GM19025 (cell line): ENCODE measurements around the gene CFAP54.

Source experiments
- ATAC-seq: cut with Tn5 transposase; IDR thresholded peaks from one replicate; pipeline ENCODE4 v1.9.1; 2021; ENCODE audit warnings: mild to moderate bottlenecking, low read depth, moderate library complexity; ENCODE audit not compliant: unreplicated experiment

CFAP54 gene

DNA sequence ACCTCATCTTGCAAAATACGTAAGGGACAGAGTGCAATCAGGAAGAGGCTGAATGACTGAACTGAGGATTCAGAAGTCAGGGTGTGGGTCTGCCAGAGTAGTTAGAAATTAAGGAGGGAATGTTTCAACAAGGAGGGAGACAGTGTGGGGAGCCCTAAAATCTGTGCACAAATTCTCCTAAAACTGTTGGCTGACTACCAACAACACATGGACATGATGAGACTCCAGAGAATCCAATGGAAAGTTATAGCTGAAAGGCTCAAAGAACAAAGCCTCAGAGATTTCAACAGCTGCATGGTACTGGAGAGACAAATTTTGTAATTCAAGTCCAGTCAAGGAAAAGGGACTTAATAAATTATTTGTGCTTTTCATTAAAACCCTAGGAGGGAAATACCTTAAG, 381.6 kb downstream of the CFAP54 start:
- ATAC-seq: no peak

- ATAC-seq: no peak
Measured at GRCh38 chr12:96872961-96873360, 383.6 kb downstream of the CFAP54 start.

- no peak for ATAC-seq
Measured at GRCh38 chr12:96874211-96874610, 384.8 kb downstream of the CFAP54 start.

DNA sequence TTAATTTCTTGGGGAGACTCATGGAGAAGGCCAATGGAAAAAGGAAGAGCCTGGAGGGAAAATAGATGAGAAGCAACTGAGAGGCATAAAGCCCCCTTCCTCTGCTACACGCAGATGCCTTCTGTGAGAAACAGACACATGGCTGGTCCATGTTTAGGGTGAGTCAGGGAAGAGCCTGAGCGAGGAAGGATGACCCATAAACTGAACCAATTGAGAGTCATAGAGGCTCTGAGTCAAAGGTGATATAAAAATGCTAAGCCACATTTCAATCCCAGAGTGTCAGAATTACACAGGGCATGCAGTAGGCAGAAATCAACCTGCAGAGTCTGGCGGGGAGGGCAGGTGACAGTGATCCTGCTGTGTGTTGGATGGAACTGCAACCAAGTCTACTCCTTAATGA, 387.6 kb downstream of the CFAP54 start:
- no peak for ATAC-seq

GRCh38 chr12:96878704-96879103, 389.3 kb downstream of the CFAP54 start:
- no peak for ATAC-seq

- no peak for ATAC-seq
Measured at GRCh38 chr12:96879301-96879700, 389.9 kb downstream of the CFAP54 start.

- no peak for ATAC-seq
Measured at GRCh38 chr12:96880220-96880619, 390.8 kb downstream of the CFAP54 start.

- ATAC-seq: no peak
Measured at GRCh38 chr12:96881608-96882007, 392.2 kb downstream of the CFAP54 start.

- no peak for ATAC-seq
Measured at GRCh38 chr12:96882862-96883261, 393.5 kb downstream of the CFAP54 start.

DNA sequence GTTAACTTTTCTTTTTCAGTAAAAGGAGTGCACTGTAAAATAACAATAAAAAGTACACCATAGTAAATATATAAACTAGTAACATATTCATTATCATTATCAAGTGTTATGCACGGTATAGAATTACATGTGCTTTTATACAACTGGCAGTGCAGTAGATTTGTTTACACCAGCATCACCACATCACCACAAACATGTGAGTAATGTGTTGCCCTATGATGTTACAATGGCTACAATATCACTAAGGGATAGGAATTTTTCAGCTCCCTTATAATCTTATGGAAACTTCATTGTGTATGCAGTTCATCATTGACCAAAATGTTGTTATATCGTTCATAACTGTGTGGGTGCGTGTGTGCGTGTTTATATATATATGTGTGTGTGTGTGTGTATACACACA, 394.2 kb downstream of the CFAP54 start:
- no peak for ATAC-seq

DNA sequence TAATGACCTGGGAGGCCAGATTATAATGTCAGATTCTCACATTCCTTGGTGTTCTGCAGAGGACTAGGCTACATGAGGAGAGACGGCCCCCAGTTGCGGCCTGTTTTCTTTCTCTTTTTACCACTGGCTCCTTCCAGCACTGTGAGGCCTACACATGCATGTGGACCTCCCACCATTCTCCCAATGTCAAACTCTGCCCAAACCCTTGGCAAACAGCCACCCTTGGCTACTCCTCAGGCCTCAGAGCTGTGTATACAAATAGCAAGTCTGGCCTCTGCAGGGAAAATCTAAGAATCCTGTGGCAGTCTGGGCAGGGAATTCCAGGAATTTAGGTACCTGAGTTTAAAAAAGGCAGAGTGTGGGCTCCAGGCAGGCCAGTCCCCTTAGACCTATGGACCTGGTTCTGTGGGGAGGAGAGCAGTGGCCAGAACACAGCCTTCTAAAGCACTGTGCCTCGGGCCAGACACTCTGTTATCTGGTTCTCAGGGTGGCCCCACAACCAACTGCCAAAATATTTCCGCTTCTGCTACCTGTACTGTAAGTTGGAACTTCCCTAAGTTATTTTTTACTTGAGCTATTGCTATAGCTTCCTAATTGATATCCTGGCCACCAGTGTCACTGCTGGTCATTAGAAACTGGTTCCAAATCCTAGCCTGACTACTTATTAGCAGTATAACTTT, 397.8 kb downstream of the CFAP54 start:
- ATAC-seq: no peak

GRCh38 chr12:96889273-96889933, 400.0 kb downstream of the CFAP54 start:
- ATAC-seq: no peak

DNA sequence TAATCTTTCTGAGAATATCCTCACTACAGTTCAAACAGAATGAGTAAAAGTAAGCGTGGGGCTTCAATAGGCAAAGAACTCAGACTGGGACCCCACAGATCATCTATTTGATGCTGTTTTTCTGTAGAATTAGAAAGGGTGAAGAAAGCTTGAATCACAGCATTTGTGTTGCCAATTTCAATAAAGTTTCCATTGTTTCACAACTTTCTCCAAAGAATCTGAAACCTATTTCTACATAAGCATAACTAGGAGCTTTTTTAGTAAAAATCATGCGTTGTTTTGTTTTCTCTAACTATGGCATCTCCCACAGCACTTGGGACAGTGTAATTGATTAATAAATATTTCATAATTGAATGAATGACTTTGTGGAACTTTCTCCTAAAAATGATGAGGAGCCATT, 401.0 kb downstream of the CFAP54 start:
- no peak for ATAC-seq

DNA sequence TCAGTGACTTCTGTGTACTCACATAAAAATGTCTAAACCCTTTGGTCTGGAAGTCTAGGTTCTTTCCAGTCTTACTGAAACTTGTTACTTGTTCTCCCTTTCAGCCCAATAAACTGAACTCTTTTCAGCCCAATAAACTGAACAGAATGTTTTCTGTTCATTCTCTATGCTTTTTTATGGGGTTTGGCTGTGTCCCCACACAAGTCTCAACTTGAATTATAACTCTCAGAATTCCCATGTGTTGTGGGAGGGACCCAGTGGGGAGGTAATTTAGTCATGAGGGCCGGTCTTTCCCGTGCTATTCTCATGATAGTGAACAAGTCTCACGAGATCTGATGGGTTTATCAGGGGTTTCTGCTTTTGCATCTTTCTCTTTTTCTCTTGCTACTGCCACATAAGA, 402.7 kb downstream of the CFAP54 start:
- no peak for ATAC-seq

DNA sequence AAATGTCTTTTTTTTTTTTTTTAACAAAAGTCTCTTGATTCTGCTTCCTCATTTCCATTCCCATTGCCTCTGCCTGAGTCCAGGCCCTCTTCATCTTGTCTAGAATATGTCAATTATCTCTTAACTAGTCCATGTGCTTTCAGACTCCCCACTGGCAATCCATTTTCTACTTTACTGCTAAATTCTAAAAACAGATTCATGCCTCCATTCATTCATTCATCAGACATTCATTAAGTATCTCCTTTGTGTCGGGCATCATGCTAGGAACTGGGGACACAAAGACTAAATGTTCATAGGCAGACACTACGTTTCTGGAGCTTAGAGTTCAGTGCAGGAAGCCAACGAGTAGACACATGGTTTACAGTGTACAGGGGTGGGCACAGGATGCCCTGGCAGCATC, 408.0 kb downstream of the CFAP54 start:
- ATAC-seq: no peak

GRCh38 chr12:96901175-96901574, 411.8 kb downstream of the CFAP54 start:
- ATAC-seq: no peak

GRCh38 chr12:96902076-96902475, 412.7 kb downstream of the CFAP54 start:
- no peak for ATAC-seq

DNA sequence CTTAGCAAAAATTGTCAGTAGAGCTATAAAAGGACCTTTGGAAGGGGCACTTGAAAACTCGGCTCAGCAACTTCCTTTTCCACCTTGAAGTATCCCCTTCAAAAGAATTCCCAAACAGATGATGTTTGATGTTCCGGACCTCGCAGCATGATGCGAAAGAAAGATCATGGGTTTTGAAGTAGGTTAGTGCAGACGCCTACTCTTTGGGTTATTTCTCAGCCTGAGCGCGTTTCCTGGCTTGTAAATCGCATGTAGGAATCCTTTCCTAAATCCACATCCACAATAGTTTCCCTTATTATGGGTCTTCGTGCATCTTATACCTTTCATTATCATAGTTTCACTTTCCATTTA, 417.1 kb downstream of the CFAP54 start:
- ATAC-seq: no peak

DNA sequence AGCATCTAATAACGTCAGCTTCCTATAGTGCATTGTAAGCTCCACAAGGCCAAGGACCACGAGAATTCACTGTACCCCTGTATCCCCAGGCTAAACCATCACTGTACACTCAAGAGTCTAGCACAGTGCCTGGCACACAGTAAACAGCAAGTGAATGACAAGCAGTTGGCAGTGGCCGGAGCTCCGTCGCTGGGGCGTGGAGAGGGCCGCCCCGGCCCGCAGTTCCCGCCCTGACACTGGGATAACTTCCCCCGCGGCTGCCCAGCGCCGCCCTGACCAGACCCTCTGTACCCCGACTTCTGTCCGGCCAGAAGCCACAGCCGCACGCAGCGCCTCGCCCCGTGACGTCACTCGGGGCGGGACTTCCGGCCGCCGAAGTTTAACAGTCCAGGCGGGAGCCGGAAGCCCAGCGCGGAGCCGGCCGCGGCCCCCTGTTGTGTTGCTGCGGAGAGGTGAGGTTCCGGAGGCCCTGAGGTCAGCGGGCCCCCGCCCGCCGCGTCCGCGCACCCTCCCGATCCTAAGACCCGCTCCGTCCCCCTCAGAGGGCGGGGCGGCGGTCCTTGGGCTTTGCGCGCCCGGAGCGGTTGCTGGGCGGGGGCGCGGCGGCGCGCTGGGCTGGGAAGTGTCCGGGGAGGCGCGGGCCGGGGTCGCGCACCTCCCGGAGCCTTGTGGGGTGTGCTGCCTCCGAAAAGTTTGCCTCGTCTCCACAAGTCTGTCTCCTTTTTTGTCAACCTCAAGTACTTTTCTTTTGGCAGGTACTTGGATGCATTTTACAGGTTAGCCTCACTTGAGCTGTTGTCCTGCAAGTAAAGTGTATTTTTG, 417.7 kb downstream of the CFAP54 start, which contains the start of gene NEDD1:
TSS of gene NEDD1 (plus strand) at position 409 of the 822 bp plus-strand sequence. CDS start 2,503 bp downstream, outside the sequence.
- peak; percentile 96 for ATAC-seq

DNA sequence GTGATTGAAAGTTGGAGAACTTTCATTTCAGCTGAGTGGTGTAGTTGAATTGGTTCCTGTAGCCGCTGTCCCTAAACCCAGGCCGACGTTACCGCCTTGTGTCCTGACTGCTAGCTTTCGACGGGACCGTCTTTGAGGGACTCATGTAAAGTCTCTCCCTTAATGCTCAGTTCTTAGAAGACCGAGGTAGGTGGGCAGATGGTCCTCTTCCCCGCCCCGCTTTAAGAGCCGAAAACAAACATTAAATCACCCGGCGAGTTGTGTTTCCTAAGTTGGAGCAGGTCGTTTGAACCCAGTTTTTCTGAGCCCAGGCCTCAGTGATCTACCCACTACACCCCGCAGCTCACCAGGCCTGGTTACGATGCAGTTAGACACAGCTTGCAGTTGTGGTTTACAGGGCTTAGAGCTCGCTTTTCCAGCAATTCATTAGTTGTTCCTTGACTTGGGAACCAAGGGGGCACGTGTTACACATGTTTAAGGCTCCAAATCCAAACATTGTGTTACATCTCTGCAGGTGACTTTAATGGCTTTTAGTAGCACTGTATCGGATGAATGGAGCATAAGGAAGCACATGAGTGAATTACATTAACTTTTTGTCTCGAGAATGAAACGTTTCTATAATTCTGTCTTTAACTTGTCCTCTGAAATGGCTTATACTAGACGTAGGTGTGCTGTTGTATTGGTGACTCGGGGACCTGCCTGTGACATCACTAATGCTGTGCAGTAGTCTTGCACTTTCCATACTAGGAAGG, 418.5 kb downstream of the CFAP54 start:
- ATAC-seq: peak; percentile 7

GRCh38 chr12:96908423-96908675, 419.0 kb downstream of the CFAP54 start:
- no peak for ATAC-seq
